IMR-90 (cell line): ENCODE measurements around the gene ACAP2. TPM values are rescaled to one million over a fixed set of nuclear protein-coding genes. Genes with fewer than 3 reads are reported as not detected.
A peak's percentile ranks its signal among the peaks of the same experiment; 100 is the strongest.

Experiments
- ATAC-seq: fragments of 200-7000 bp; cut with Tn5 transposase; 2 replicates; pipeline ENCODE4 v1.9.1; 2020; ENCODE audit warnings: low read depth, mild to moderate bottlenecking, moderate library complexity
- BruUV-seq: library from RNA; stranded (reverse); fragments of 400-500 nt; replicated peaks from 2 replicates; lab custom pipeline; 2021; lab: Mats Ljungman, UMichigan
- CTCF ChIA-PET: fragments of 300-600 bp; formaldehyde crosslinking; extraction: SDS; loops from one replicate; lab custom pipeline; 2021; ENCODE audit warnings: antibody characterized with exemption; lab: Yijun Ruan, JAX
- POLR2A ChIA-PET: fragments of 300-600 bp; sonication (Branson Sonifier 250); formaldehyde crosslinking; loops from one replicate; lab custom pipeline; 2022; ENCODE audit warnings: antibody characterized with exemption; ENCODE audit not compliant: unreplicated experiment; lab: Charles Lee
- DNase-seq: peaks from one replicate; pipeline ENCODE4 v3.0.0; 2013
- H2AFZ ChIP-seq: replicated peaks from 2 replicates; pipeline ENCODE3; 2013; ENCODE audit warnings: low read length, mild to moderate bottlenecking; ENCODE audit not compliant: poor library complexity
- H2AK5ac ChIP-seq: 2 replicates; pipeline ENCODE4 v1.6.1; 2013; ENCODE audit warnings: low read depth, low read length, inconsistent platforms
- H2AK9ac ChIP-seq: replicated peaks from 2 replicates; pipeline ENCODE3; 2013; ENCODE audit warnings: mild to moderate bottlenecking, low read depth, low read length, moderate library complexity; ENCODE audit not compliant: poor library complexity
- H2BK120ac ChIP-seq: 2 replicates; pipeline ENCODE4 v1.6.1; 2013; ENCODE audit warnings: low read depth, low read length, inconsistent platforms
- H2BK15ac ChIP-seq: 3 replicates; pipeline ENCODE4 v1.6.1; 2013; ENCODE audit warnings: low read depth, low read length, inconsistent platforms
- H2BK20ac ChIP-seq: 2 replicates; pipeline ENCODE4 v1.6.1; 2013; ENCODE audit warnings: low read depth, mild to moderate bottlenecking, inconsistent platforms, low read length, moderate library complexity
- H2BK5ac ChIP-seq: 2 replicates; pipeline ENCODE4 v1.6.1; 2013; ENCODE audit warnings: mild to moderate bottlenecking, low read depth, low read length, inconsistent platforms; ENCODE audit not compliant: poor library complexity, severe bottlenecking
- H3K14ac ChIP-seq: replicated peaks from 2 replicates; pipeline ENCODE4 v1.6.1; 2013; ENCODE audit warnings: low read depth, low read length, inconsistent platforms
- H3K18ac ChIP-seq: 2 replicates; pipeline ENCODE4 v1.6.1; 2013; ENCODE audit warnings: low read depth, low read length, control low read depth
- H3K23ac ChIP-seq: 2 replicates; pipeline ENCODE4 v1.6.1; 2013; ENCODE audit warnings: low read depth, low read length, inconsistent platforms
- H3K27ac ChIP-seq: 2 replicates; pipeline ENCODE4 v1.5.1; 2013; ENCODE audit warnings: mild to moderate bottlenecking, control low read depth, low read length; ENCODE audit not compliant: insufficient read depth
- H3K27me3 ChIP-seq: 2 replicates; pipeline ENCODE4 v1.6.1; 2013; ENCODE audit warnings: low read length; ENCODE audit not compliant: control insufficient read depth, insufficient read depth
- H3K36me3 ChIP-seq: 2 replicates; pipeline ENCODE4 v1.6.1; 2013; ENCODE audit warnings: low read length, mixed read lengths; ENCODE audit not compliant: control insufficient read depth, insufficient read depth
- H3K4ac ChIP-seq: 2 replicates; pipeline ENCODE4 v1.6.1; 2013; ENCODE audit warnings: low read depth, low read length, inconsistent platforms
- H3K4me1 ChIP-seq: 2 replicates; pipeline ENCODE4 v1.6.1; 2013; ENCODE audit warnings: low read length, mixed read lengths; ENCODE audit not compliant: control insufficient read depth, insufficient read depth
- H3K4me2 ChIP-seq: 2 replicates; pipeline ENCODE4 v1.6.1; 2013; ENCODE audit warnings: low read depth, mild to moderate bottlenecking, control low read depth, low read length, moderate library complexity
- H3K4me3 ChIP-seq: 2 replicates; pipeline ENCODE4 v1.5.1; 2013; ENCODE audit warnings: low read depth, mild to moderate bottlenecking, control low read depth, low read length, moderate library complexity; ENCODE audit not compliant: insufficient read depth
- H3K56ac ChIP-seq: 2 replicates; pipeline ENCODE4 v1.6.1; 2013; ENCODE audit warnings: low read length, inconsistent platforms; ENCODE audit not compliant: insufficient read depth; ENCODE audit errors: extremely low read depth
- H3K79me1 ChIP-seq, 2 experiments: 2 replicates each; pipeline ENCODE4 v1.6.1; 2013; ENCODE audit warnings: low read length in 2 of 2, inconsistent platforms in 1 of 2, low read depth in 1 of 2
- H3K9ac ChIP-seq: 2 replicates; pipeline ENCODE4 v1.6.1; 2013; ENCODE audit warnings: low read depth, low read length, control low read depth
- H3K9me1 ChIP-seq: 2 replicates; pipeline ENCODE4 v1.6.1; 2013; ENCODE audit warnings: low read length, inconsistent platforms; ENCODE audit not compliant: insufficient read depth
- H3K9me3 ChIP-seq: 2 replicates; pipeline ENCODE4 v1.6.1; 2013; ENCODE audit warnings: low read length; ENCODE audit not compliant: control insufficient read depth, insufficient read depth
- H4K20me1 ChIP-seq: 2 replicates; pipeline ENCODE4 v1.6.1; 2013; ENCODE audit warnings: low read length, inconsistent platforms; ENCODE audit not compliant: insufficient read depth
- H4K5ac ChIP-seq: 2 replicates; pipeline ENCODE4 v1.6.1; 2013; ENCODE audit warnings: mild to moderate bottlenecking, low read depth, low read length, control low read depth
- H4K8ac ChIP-seq, 2 experiments: 2 replicates each; pipeline ENCODE4 v1.6.1; 2013; ENCODE audit warnings: low read depth in 2 of 2, low read length in 2 of 2, control low read depth in 1 of 2, inconsistent platforms in 1 of 2
- H4K91ac ChIP-seq: 2 replicates; pipeline ENCODE4 v1.6.1; 2013; ENCODE audit warnings: low read depth, low read length, inconsistent platforms; ENCODE audit not compliant: insufficient read depth
- BHLHE40 ChIP-seq: fragments of 150-350 bp; IDR thresholded peaks from 2 replicates; pipeline ENCODE4 v1.6.1; 2016; ENCODE audit warnings: mild to moderate bottlenecking, low read depth, low read length
- CEBPB ChIP-seq: IDR thresholded peaks from 2 replicates; pipeline ENCODE4 v1.6.1; 2012; ENCODE audit warnings: low read depth, low read length, improper control_type of control experiment
- CHD1 ChIP-seq: IDR thresholded peaks from 2 replicates; pipeline ENCODE4 v1.6.1; 2012; ENCODE audit warnings: low read depth, low read length, improper control_type of control experiment
- FOS ChIP-seq: fragments of 150-350 bp; IDR thresholded peaks from 2 replicates; pipeline ENCODE4 v1.6.1; 2016; ENCODE audit warnings: low read depth, low read length
- MAFK ChIP-seq: IDR thresholded peaks from 2 replicates; pipeline ENCODE4 v1.6.1; 2012; ENCODE audit warnings: low read depth, low read length, improper control_type of control experiment
- MAZ ChIP-seq: IDR thresholded peaks from 2 replicates; pipeline ENCODE4 v1.6.1; 2012; ENCODE audit warnings: low read depth, mild to moderate bottlenecking, low read length, improper control_type of control experiment, moderate library complexity, borderline replicate concordance
- MXI1 ChIP-seq: IDR thresholded peaks from 2 replicates; pipeline ENCODE4 v1.6.1; 2012; ENCODE audit warnings: low read depth, mild to moderate bottlenecking, low read length, moderate library complexity, borderline replicate concordance
- NFE2L2 ChIP-seq: fragments of 150-350 bp; IDR thresholded peaks from 2 replicates; pipeline ENCODE4 v1.6.1; 2016; ENCODE audit warnings: low read depth, mild to moderate bottlenecking, low read length
- POLR2A ChIP-seq: IDR thresholded peaks from 2 replicates; pipeline ENCODE4 v1.6.1; 2012; ENCODE audit warnings: mild to moderate bottlenecking, low read depth, low read length
- RAD21 ChIP-seq: IDR thresholded peaks from 2 replicates; pipeline ENCODE4 v1.6.1; 2012; ENCODE audit warnings: low read length, improper control_type of control experiment
- RCOR1 ChIP-seq: IDR thresholded peaks from 2 replicates; pipeline ENCODE4 v1.6.1; 2012; ENCODE audit warnings: mild to moderate bottlenecking, low read length, improper control_type of control experiment; ENCODE audit not compliant: insufficient replicate concordance
- RFX5 ChIP-seq: IDR thresholded peaks from 2 replicates; pipeline ENCODE4 v1.8.0; 2012; ENCODE audit warnings: low read depth, mild to moderate bottlenecking, low read length, moderate library complexity
- SMC3 ChIP-seq: fragments of 150-350 bp; IDR thresholded peaks from 2 replicates; pipeline ENCODE4 v1.6.1; 2016; ENCODE audit warnings: low read depth, mild to moderate bottlenecking, antibody characterized with exemption, low read length, moderate library complexity
- WGBS, 2 experiments: methylation state at CpG; one replicate each; pipeline versions ENCODE4 v1.1.5 to v1.1.7; 2013; ENCODE audit warnings: missing lambda C conversion rate in 2 of 2; ENCODE audit not compliant: insufficient read length in 1 of 2; ENCODE audit errors: extremely low coverage in 2 of 2; 5-methylcytosine and 5-hydroxymethylcytosine counted together
- dilution Hi-C: fragments of 300-500 bp; cut with HindIII; formaldehyde crosslinking; loops from one replicate; pipeline ENCODE4 v1.14.3; 2018; ENCODE audit warnings: low sequenced_read_pairs; ENCODE audit not compliant: unreplicated experiment
- in situ Hi-C: fragments of 300-500 bp; cut with MboI; formaldehyde crosslinking; loops from 3 replicates; pipeline ENCODE4 v1.14.3; 2019; ENCODE audit warnings: low sequenced_read_pairs, inconsistent platforms, mixed read lengths
- intact Hi-C: fragments of 100-400 bp; cut with micrococcal nuclease; formaldehyde crosslinking; loops from 2 replicates; pipeline ENCODE4 v1.10.0; 2022
- polyA plus RNA-seq, 3 experiments: library from polyadenylated mRNA; depleted of rRNA; stranded (reverse); fragments of >200 nt; gene quantifications; 2 replicates each; pipeline ENCODE4 v1.2.3, GENCODE V29; 2012; ENCODE audit warnings: low replicate concordance in 1 of 3
- total RNA-seq: library from RNA; depleted of rRNA; stranded (reverse); fragments of >200 nt; gene quantifications from 2 replicates; pipeline ENCODE4 v1.2.3, GENCODE V29; 2012
- TF ChIP-seq, protein P1 (sequence below): fragments of 150-350 bp; IDR thresholded peaks from 2 replicates; pipeline ENCODE4 v1.6.1; 2017; ENCODE audit warnings: mild to moderate bottlenecking, antibody characterized with exemption, low read length, low read depth
- TF ChIP-seq, protein P2 (sequence below): conservative IDR thresholded peaks from 2 replicates; pipeline ENCODE4 v1.5.1; 2012; ENCODE audit warnings: mild to moderate bottlenecking, low read depth, low read length, improper control_type of control experiment
- TF ChIP-seq, protein P3 (sequence below): fragments of 150-350 bp; IDR thresholded peaks from 2 replicates; pipeline ENCODE4 v1.6.1; 2016; ENCODE audit warnings: low read depth, mild to moderate bottlenecking, low read length, moderate library complexity, borderline replicate concordance

ACAP2 gene
- total and polyA plus RNA-seq, 2 of the 4 experiments (the other 2 are of a cell fraction): 11.9 to 35.1 TPM

DNA sequence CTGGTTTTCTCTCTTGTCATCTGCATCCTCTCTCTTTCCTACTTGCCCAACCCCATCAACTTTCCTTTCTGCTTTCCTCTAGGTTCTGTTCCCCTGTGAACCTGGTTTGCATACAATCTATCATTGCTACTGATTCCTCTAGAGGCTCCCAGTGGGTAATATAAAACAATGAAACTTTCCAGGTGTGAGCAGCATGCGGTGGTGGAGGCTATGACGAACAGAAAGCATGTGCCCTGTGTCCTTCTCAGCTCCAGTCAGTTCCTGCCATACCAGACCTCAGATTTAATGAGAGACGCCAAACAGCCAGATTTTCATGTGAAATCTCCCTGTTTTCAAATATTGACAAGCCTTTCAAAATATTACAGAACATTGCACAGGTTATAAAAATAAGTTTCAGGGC, 3.5 kb upstream of the ACAP2 start:
- H3K4me2 ChIP-seq: no peak overlapping the region
- TF ChIP-seq, protein P1, sequence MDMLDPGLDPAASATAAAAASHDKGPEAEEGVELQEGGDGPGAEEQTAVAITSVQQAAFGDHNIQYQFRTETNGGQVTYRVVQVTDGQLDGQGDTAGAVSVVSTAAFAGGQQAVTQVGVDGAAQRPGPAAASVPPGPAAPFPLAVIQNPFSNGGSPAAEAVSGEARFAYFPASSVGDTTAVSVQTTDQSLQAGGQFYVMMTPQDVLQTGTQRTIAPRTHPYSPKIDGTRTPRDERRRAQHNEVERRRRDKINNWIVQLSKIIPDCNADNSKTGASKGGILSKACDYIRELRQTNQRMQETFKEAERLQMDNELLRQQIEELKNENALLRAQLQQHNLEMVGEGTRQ: no peak
- TF ChIP-seq RAD21 (no peak), BHLHE40 (no peak), SMC3 (no peak), POLR2A (no peak), MAZ (no peak), MAFK (no peak), CEBPB (no peak), RFX5 (no peak), RCOR1 (no peak), FOS (no peak), CHD1 (no peak), MXI1 (no peak), NFE2L2 (no peak)
- TF ChIP-seq, protein P2, sequence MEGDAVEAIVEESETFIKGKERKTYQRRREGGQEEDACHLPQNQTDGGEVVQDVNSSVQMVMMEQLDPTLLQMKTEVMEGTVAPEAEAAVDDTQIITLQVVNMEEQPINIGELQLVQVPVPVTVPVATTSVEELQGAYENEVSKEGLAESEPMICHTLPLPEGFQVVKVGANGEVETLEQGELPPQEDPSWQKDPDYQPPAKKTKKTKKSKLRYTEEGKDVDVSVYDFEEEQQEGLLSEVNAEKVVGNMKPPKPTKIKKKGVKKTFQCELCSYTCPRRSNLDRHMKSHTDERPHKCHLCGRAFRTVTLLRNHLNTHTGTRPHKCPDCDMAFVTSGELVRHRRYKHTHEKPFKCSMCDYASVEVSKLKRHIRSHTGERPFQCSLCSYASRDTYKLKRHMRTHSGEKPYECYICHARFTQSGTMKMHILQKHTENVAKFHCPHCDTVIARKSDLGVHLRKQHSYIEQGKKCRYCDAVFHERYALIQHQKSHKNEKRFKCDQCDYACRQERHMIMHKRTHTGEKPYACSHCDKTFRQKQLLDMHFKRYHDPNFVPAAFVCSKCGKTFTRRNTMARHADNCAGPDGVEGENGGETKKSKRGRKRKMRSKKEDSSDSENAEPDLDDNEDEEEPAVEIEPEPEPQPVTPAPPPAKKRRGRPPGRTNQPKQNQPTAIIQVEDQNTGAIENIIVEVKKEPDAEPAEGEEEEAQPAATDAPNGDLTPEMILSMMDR: no peak
- TF ChIP-seq, protein P3, sequence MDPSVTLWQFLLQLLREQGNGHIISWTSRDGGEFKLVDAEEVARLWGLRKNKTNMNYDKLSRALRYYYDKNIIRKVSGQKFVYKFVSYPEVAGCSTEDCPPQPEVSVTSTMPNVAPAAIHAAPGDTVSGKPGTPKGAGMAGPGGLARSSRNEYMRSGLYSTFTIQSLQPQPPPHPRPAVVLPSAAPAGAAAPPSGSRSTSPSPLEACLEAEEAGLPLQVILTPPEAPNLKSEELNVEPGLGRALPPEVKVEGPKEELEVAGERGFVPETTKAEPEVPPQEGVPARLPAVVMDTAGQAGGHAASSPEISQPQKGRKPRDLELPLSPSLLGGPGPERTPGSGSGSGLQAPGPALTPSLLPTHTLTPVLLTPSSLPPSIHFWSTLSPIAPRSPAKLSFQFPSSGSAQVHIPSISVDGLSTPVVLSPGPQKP: no peak
- H3K4me3 ChIP-seq: no peak overlapping the region
- peaks cover 7% of the 10 kb centered on the region for H3K4me1 ChIP-seq
- H2BK120ac ChIP-seq: no peak overlapping the region
- H4K8ac ChIP-seq: no peak overlapping the region
- peak overlapping the region; percentile 16 for H2AFZ ChIP-seq
- H3K79me1 ChIP-seq: peaks cover 0 to 7% of the 10 kb centered on the region in 2 experiments; a peak in 2 of 4 replicates
- no peak overlapping the region for H3K27ac ChIP-seq
- H3K18ac ChIP-seq: no peak overlapping the region
- no peak overlapping the region for H2BK15ac ChIP-seq
- H3K36me3 ChIP-seq: no peaks in the 10 kb centered on the region
- ATAC-seq (no peak), DNase-seq (no peak)
- intact Hi-C loops: no loop called here
- no peak overlapping the region for H3K56ac ChIP-seq
- no peak overlapping the region for H2AK9ac ChIP-seq
- 0 out of 2 replicates have a peak overlapping the region, but pooled peaks have one; percentile 8 for H3K23ac ChIP-seq
- dilution Hi-C loops: no loop called here
- in situ Hi-C loops: no loop called here
- H3K14ac ChIP-seq: no peak overlapping the region
- no TSS peak for BruUV-seq
- no peaks in the 10 kb centered on the region for H3K9me3 ChIP-seq
- ChIA-PET CTCF (no interaction called here), POLR2A (no interaction called here)
- H2BK20ac ChIP-seq: no peak overlapping the region
- WGBS, 2 experiments: 89% methylated on average over 1 of the region's 3 CpGs; no CpG with 5 or more reads in 1 of the 2 experiments
- peaks cover 6% of the 10 kb centered on the region for H3K9me1 ChIP-seq
- no peak overlapping the region for H4K91ac ChIP-seq
- H4K5ac ChIP-seq: no peak overlapping the region
- no peak overlapping the region for H3K4ac ChIP-seq
- H2BK5ac ChIP-seq: no peak overlapping the region
- H3K9ac ChIP-seq: no peak overlapping the region
- H4K20me1 ChIP-seq: peaks cover 8% of the 10 kb centered on the region
- H3K27me3 ChIP-seq: no peaks in the 10 kb centered on the region
- no peak overlapping the region for H2AK5ac ChIP-seq
